ENCODE measurements around the gene RICTOR. TPM values are rescaled to one million over a fixed set of nuclear protein-coding genes. Genes with fewer than 3 reads are reported as not detected.

Gene RICTOR
- total and polyA plus RNA-seq, 2 donors (not counting 3 experiments of a cell fraction or from before 2014, with no cell fraction given) = 9.2 to 38.0 TPM

DNA sequence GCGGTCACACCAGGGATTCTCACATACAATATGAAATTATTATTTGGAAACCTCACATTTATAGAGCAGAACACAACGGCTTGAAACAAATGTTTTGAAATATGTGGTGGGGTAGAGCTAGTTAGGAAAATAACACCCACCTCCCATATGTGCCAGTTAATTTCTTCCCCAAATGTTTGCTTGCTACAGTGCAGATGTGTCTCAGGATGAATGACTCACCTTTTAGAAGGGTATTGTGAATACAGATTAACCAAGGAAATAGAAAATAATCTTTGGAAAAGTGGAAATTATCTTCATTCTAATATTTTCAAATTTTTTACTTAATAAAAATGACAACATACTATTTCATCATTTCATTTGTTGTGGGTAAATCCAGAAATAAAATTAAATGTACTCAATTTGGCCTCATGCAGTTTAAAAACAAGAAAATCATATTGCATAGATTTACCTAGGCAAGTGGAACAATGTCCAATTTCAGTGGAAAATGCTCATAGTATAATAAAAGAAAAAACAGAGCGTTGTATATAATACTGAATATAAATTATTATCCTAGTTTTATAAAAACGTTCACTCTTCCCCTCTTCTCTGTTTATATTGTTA lies 39.3 kb upstream of the RICTOR start:
- TF ChIP-seq, protein P1, sequence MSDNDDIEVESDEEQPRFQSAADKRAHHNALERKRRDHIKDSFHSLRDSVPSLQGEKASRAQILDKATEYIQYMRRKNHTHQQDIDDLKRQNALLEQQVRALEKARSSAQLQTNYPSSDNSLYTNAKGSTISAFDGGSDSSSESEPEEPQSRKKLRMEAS (IDR thresholded peaks at IDR 0.05; ENCODE audit: insufficient read depth, insufficient read length) = no peak
- TF ChIP-seq, protein P2, sequence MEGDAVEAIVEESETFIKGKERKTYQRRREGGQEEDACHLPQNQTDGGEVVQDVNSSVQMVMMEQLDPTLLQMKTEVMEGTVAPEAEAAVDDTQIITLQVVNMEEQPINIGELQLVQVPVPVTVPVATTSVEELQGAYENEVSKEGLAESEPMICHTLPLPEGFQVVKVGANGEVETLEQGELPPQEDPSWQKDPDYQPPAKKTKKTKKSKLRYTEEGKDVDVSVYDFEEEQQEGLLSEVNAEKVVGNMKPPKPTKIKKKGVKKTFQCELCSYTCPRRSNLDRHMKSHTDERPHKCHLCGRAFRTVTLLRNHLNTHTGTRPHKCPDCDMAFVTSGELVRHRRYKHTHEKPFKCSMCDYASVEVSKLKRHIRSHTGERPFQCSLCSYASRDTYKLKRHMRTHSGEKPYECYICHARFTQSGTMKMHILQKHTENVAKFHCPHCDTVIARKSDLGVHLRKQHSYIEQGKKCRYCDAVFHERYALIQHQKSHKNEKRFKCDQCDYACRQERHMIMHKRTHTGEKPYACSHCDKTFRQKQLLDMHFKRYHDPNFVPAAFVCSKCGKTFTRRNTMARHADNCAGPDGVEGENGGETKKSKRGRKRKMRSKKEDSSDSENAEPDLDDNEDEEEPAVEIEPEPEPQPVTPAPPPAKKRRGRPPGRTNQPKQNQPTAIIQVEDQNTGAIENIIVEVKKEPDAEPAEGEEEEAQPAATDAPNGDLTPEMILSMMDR (IDR thresholded peaks at IDR 0.05; ENCODE audit: extremely low read depth in 1 of 2, insufficient read depth in 1 of 2, low read depth in 1 of 2, low read length in 2 of 2) = no peak
- TF ChIP-seq EZH2 (IDR thresholded peaks at IDR 0.05; ENCODE audit: borderline replicate concordance, low read depth, low read length, severe bottlenecking) = no peak
- no peak for TF ChIP-seq GATA2 (IDR thresholded peaks at IDR 0.05; ENCODE audit: insufficient read depth, insufficient read length, low read depth, low read length)
- TF ChIP-seq JUN (IDR thresholded peaks at IDR 0.05; ENCODE audit: borderline replicate concordance, insufficient read depth, insufficient read length, low read depth) = peak; percentile 60
- no peak for TF ChIP-seq MYC (IDR thresholded peaks at IDR 0.05; ENCODE audit: low read depth, low read length)
- peak; percentile 70 for TF ChIP-seq FOS (IDR thresholded peaks at IDR 0.05; ENCODE audit: borderline replicate concordance, insufficient read depth, low read length)
- H3K9me3 ChIP-seq (replicated peaks; ENCODE audit: control insufficient read depth, insufficient read depth, low read length) = no peaks in the 10 kb centered on the region
- no peak overlapping the region for H3K27ac ChIP-seq (ENCODE audit: insufficient read depth, low read depth, low read length)
- no peaks in the 10 kb centered on the region for H3K27me3 ChIP-seq (ENCODE audit: control insufficient read depth in 2 of 2, insufficient read depth in 2 of 2, low read length in 2 of 2)
- dilution Hi-C loops (cut with MboI; ENCODE audit: extremely low pct_ligation_motif_present, low sequenced_read_pairs) (no loop called here), intact Hi-C loops (cut with micrococcal nuclease) (no loop called here)
- H3K79me2 ChIP-seq (ENCODE audit: control insufficient read depth, insufficient read depth, low read length) = no peaks in the 10 kb centered on the region
- no peak overlapping the region for H3K9ac ChIP-seq (replicated peaks; ENCODE audit: extremely low read depth, insufficient read depth, low read length)
- ChIA-PET POLR2A (no interaction called here), CTCF (interaction anchor here (1.5 kb wide), 1 partner anchor 10 kb away, joined by 8 read pairs; no protein-coding TSS in a partner anchor)
- H3K4me2 ChIP-seq (ENCODE audit: insufficient read depth, low read length) = peak overlapping the region; percentile 32
- FAIRE-seq (peak; percentile 18), DNase-seq (ENCODE audit: low read depth, low spot score) (peak; percentile 72)
- no TSS peak for BruUV-seq (replicated peaks)
- H3K9me1 ChIP-seq (replicated peaks; ENCODE audit: control insufficient read depth, extremely low read depth, insufficient read depth, low read length) = no peaks in the 10 kb centered on the region
- H3K36me3 ChIP-seq (ENCODE audit: control insufficient read depth in 2 of 2, extremely low read depth in 1 of 2, insufficient read depth in 2 of 2, low read length in 2 of 2) = no peaks in the 10 kb centered on the region
- no peak overlapping the region for H3K4me3 ChIP-seq (replicated peaks in 1 of 3; ENCODE audit: insufficient read depth in 1 of 3, low read depth in 1 of 3, low read length in 3 of 3)
- no peak overlapping the region for H2AFZ ChIP-seq (ENCODE audit: low read depth, low read length)
- H3K4me1 ChIP-seq (ENCODE audit: control insufficient read depth, extremely low read depth, insufficient read depth, low read length) = peaks cover 49% of the 10 kb centered on the region
- H4K20me1 ChIP-seq (replicated peaks; ENCODE audit: control insufficient read depth, extremely low read depth, insufficient read depth, low read length) = no peaks in the 10 kb centered on the region
